Kidney epithelial cell (primary cell): Measurements from ENCODE around the gene CCR5AS.

Experiments
- DNase-seq: peaks from one replicate; pipeline ENCODE4 v3.0.0-alpha.2; 2010; ENCODE audit warnings: low read depth
- H3K27me3 ChIP-seq: 2 replicates; pipeline ENCODE4 v1.6.0; 2011; ENCODE audit warnings: low read length; ENCODE audit not compliant: control insufficient read depth, insufficient read depth
- H3K36me3 ChIP-seq: 2 replicates; pipeline ENCODE4 v1.5.1; 2011; ENCODE audit warnings: low read length; ENCODE audit not compliant: control insufficient read depth, insufficient read depth
- H3K4me3 ChIP-seq: 2 replicates; pipeline ENCODE4 v1.5.1; 2011; ENCODE audit warnings: low read depth, mild to moderate bottlenecking, control low read depth, low read length
- CTCF ChIP-seq: IDR thresholded peaks from 2 replicates; pipeline ENCODE4 v1.5.1; 2011; ENCODE audit warnings: mild to moderate bottlenecking, moderate library complexity, low read length, control low read depth, inconsistent platforms; ENCODE audit not compliant: insufficient read depth, poor library complexity, severe bottlenecking

Gene CCR5AS

GRCh38 chr3:46420931-46421330 is 14.1 kb upstream of the CCR5AS start:
- TF ChIP-seq CTCF = no peak
- no peaks in the 10 kb centered on the region for H3K36me3 ChIP-seq
- no peaks in the 10 kb centered on the region for H3K27me3 ChIP-seq

DNA sequence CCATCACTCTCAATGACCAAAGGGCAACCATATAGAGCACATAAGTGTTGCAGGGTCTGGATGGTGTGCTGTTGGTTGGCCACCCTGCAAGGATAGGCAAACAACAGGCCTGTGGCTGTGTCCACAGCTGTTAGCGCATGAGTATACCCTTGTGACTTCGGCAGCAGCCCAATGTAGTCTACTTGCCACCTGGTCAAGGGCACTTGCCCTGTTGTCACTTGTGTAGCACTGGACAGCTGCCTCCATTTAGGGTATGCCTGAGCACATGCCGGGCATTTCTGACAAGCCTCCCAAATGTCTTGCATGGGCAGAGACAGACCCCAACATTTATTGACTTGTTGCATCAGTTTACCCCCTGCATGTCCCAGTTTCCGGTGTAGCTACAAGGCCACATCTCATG is 12.9 kb upstream of the CCR5AS start:
- DNase-seq = no peak
- H3K4me3 ChIP-seq = no peak overlapping the region
- no peaks in the 10 kb centered on the region for H3K36me3 ChIP-seq
- H3K27me3 ChIP-seq = no peaks in the 10 kb centered on the region
- no peak for TF ChIP-seq CTCF

More at GRCh38 chr3:46420931-46421330, 14.1 kb upstream of the CCR5AS start:
- H3K4me3 ChIP-seq = no peak overlapping the region
- DNase-seq = no peak

DNA sequence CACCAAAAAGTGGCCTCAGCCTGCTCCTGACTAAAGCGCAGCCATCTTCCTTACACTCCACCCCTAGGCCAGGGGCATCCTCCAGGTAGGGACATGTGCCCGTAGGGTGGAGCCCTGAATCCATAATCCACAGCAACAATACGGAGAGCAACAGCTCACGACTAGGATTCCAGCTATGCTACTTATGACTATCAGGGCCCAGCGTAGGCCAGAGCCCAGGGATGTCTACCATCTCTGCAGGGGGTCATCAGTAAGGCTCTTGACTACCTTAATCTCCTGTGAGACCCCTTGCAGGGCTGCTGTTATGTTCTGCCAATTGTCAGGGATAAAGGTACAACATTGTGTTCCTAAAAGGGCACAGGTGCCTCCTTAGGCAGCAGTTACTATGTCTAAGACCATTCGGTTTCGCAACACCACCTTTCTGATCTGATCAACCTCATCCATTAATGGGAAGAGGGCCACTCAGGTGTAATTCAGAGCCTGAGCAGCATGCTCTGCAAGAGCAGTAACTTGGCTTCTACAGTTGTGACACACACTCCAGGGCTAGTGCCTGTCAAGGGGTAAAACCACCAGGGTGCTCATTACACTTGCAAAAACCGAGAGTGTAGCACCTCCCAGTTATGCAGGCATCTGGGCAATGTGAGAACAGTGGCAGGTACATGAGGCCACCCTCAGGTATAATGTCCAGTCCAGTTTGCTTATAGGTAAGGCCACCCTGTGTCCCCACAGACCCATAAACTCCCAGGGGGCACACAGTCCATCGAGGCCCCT is 11.2 kb upstream of the CCR5AS start:
- TF ChIP-seq CTCF = no peak
- H3K27me3 ChIP-seq = no peaks in the 10 kb centered on the region
- H3K36me3 ChIP-seq = no peaks in the 10 kb centered on the region
- H3K4me3 ChIP-seq = no peak overlapping the region
- no peak for DNase-seq

DNA sequence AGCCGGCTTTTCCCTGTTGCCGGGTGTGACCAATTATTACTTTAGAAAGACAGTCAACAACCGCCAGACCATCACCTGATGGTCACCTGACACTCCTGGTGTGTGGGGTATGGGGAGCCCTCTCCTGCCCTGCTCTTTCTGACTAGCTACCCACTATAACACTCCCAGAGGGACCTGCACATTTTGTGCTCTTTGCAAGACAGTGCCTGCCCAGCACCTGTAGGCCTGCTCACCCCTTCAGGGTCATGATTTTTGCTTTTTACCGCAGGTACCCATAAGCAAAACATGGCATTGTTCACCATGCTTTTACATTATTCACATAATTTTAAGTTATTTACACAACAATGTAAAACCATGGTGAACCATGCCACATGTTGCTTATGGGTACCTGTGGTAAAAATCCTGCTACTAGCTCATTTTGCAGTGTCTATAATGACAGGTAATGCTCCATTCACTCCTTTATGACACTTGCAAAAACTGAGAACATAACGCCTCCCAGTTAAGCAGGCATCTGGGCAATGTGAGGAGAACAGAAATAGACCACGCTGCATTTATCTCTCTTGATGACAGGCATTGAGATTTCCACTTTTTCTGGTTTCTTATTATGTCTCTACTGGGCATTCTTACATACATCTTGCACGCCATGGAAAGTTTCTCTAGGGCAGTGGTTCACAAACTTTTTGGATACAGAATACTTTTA is 10.1 kb upstream of the CCR5AS start:
- no peak overlapping the region for H3K4me3 ChIP-seq
- no peaks in the 10 kb centered on the region for H3K27me3 ChIP-seq
- no peak for DNase-seq
- no peaks in the 10 kb centered on the region for H3K36me3 ChIP-seq
- no peak for TF ChIP-seq CTCF

GRCh38 chr3:46416125-46416810 is 9.4 kb upstream of the CCR5AS start:
- H3K4me3 ChIP-seq = no peak overlapping the region
- TF ChIP-seq CTCF = no peak
- H3K36me3 ChIP-seq = no peaks in the 10 kb centered on the region
- DNase-seq = no peak
- H3K27me3 ChIP-seq = no peaks in the 10 kb centered on the region
